Body of pancreas (tissue), 4 donors: Measurements from ENCODE around the gene DIP2A.

Source experiments
- CTCF ChIP-seq, 7 experiments: fragments of 450-650 bp in 4 of 7; fragments of 200-600 bp in 3 of 7; sonication (generic) in 3 of 7; IDR thresholded peaks; one replicate each; pipeline ENCODE4 v1.5.1; 2016 to 2019; ENCODE audit warnings: antibody characterized with exemption in 7 of 7
- POLR2A ChIP-seq, 3 donors: fragments of 450-650 bp; IDR thresholded peaks; one replicate each; pipeline ENCODE4 v1.6.1; 2016; ENCODE audit warnings: antibody characterized with exemption in 3 of 3, mild to moderate bottlenecking in 2 of 3

- TF ChIP-seq CTCF (IDR thresholded peaks at IDR 0.05) (no peak), POLR2A (IDR thresholded peaks at IDR 0.05) (no peak)
These were observed 38.2 kb upstream of the DIP2A start for GRCh38 chr21:46420241-46421190.
